ENCODE results near the gene KDF1. TPM values are rescaled to one million over a fixed set of nuclear protein-coding genes. Genes with fewer than 3 reads are reported as not detected.
A peak's percentile ranks its signal among the peaks of the same experiment; 100 is the strongest.

Gene KDF1
- total and polyA plus RNA-seq, 2 of the 13 experiments (the other 11 are each of a cell fraction or from before 2014, with no cell fraction given): 1.9 to 4.9 TPM

GRCh38 chr1:26900001-26900814 is 60.1 kb downstream of the KDF1 start, which contains the start of gene GPATCH3 (continued):
- TF ChIP-seq ZNF788 (CRISPR knock-in tag; IDR thresholded peaks at IDR 0.05; ENCODE audit: borderline replicate concordance) (peak; percentile 94), TBL1XR1 (IDR thresholded peaks at IDR 0.05; ENCODE audit: borderline replicate concordance, low read length, partially characterized antibody) (no peak), ZNF3 (CRISPR knock-in tag; IDR thresholded peaks at IDR 0.05) (no peak), ZC3H13 (CRISPR knock-in tag; IDR thresholded peaks at IDR 0.05) (peak; percentile 60; the same call in 1 of the 2 replicates), BHLHE40 (IDR thresholded peaks at IDR 0.05; ENCODE audit: low read length) (no peak), SETDB1 (CRISPR knock-in tag; IDR thresholded peaks at IDR 0.05; ENCODE audit: borderline replicate concordance) (no peak), ZNF335 (CRISPR knock-in tag; IDR thresholded peaks at IDR 0.05) (peak; percentile 62; the same call in 1 of the 2 replicates), ZNF562 (CRISPR knock-in tag; IDR thresholded peaks at IDR 0.05; ENCODE audit: borderline replicate concordance) (no peak), SMAD1 (CRISPR knock-in tag; IDR thresholded peaks at IDR 0.05; ENCODE audit: borderline replicate concordance, low read depth) (no peak; the same call in 1 of the 2 replicates), NCOA2 (CRISPR knock-in tag; IDR thresholded peaks at IDR 0.05) (peak; percentile 55), HOXA9 (CRISPR knock-in tag; IDR thresholded peaks at IDR 0.05; ENCODE audit: borderline replicate concordance) (no peak)
- TF ChIP-seq, protein P1, sequence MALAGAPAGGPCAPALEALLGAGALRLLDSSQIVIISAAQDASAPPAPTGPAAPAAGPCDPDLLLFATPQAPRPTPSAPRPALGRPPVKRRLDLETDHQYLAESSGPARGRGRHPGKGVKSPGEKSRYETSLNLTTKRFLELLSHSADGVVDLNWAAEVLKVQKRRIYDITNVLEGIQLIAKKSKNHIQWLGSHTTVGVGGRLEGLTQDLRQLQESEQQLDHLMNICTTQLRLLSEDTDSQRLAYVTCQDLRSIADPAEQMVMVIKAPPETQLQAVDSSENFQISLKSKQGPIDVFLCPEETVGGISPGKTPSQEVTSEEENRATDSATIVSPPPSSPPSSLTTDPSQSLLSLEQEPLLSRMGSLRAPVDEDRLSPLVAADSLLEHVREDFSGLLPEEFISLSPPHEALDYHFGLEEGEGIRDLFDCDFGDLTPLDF (CRISPR knock-in tag; IDR thresholded peaks at IDR 0.05): no peak; the same call in 1 of the 2 replicates
- TF ChIP-seq, protein P2, sequence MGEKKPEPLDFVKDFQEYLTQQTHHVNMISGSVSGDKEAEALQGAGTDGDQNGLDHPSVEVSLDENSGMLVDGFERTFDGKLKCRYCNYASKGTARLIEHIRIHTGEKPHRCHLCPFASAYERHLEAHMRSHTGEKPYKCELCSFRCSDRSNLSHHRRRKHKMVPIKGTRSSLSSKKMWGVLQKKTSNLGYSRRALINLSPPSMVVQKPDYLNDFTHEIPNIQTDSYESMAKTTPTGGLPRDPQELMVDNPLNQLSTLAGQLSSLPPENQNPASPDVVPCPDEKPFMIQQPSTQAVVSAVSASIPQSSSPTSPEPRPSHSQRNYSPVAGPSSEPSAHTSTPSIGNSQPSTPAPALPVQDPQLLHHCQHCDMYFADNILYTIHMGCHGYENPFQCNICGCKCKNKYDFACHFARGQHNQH (CRISPR knock-in tag; IDR thresholded peaks at IDR 0.05): peak; percentile 63; the same call in 1 of the 2 replicates
- TF ChIP-seq, protein P3, sequence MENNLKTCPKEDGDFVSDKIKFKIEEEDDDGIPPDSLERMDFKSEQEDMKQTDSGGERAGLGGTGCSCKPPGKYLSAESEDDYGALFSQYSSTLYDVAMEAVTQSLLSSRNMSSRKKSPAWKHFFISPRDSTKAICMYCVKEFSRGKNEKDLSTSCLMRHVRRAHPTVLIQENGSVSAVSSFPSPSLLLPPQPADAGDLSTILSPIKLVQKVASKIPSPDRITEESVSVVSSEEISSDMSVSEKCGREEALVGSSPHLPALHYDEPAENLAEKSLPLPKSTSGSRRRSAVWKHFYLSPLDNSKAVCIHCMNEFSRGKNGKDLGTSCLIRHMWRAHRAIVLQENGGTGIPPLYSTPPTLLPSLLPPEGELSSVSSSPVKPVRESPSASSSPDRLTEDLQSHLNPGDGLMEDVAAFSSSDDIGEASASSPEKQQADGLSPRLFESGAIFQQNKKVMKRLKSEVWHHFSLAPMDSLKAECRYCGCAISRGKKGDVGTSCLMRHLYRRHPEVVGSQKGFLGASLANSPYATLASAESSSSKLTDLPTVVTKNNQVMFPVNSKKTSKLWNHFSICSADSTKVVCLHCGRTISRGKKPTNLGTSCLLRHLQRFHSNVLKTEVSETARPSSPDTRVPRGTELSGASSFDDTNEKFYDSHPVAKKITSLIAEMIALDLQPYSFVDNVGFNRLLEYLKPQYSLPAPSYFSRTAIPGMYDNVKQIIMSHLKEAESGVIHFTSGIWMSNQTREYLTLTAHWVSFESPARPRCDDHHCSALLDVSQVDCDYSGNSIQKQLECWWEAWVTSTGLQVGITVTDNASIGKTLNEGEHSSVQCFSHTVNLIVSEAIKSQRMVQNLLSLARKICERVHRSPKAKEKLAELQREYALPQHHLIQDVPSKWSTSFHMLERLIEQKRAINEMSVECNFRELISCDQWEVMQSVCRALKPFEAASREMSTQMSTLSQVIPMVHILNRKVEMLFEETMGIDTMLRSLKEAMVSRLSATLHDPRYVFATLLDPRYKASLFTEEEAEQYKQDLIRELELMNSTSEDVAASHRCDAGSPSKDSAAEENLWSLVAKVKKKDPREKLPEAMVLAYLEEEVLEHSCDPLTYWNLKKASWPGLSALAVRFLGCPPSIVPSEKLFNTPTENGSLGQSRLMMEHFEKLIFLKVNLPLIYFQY (CRISPR knock-in tag; IDR thresholded peaks at IDR 0.05; ENCODE audit: borderline replicate concordance): no peak
- TF ChIP-seq, protein P4, sequence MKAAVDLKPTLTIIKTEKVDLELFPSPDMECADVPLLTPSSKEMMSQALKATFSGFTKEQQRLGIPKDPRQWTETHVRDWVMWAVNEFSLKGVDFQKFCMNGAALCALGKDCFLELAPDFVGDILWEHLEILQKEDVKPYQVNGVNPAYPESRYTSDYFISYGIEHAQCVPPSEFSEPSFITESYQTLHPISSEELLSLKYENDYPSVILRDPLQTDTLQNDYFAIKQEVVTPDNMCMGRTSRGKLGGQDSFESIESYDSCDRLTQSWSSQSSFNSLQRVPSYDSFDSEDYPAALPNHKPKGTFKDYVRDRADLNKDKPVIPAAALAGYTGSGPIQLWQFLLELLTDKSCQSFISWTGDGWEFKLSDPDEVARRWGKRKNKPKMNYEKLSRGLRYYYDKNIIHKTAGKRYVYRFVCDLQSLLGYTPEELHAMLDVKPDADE (CRISPR knock-in tag; IDR thresholded peaks at IDR 0.05): 0 out of 2 replicates have a peak, but pooled peaks have one; percentile 61
- TF ChIP-seq, protein P5, sequence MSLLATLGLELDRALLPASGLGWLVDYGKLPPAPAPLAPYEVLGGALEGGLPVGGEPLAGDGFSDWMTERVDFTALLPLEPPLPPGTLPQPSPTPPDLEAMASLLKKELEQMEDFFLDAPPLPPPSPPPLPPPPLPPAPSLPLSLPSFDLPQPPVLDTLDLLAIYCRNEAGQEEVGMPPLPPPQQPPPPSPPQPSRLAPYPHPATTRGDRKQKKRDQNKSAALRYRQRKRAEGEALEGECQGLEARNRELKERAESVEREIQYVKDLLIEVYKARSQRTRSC (CRISPR knock-in tag; IDR thresholded peaks at IDR 0.05; ENCODE audit: low read depth): no peak
